GM12875 (cell line): ENCODE results near the gene BCAP31.
"Not testable (repeated sequence)": the region's sequence is repeated elsewhere in the genome, so short reads cannot be mapped to it uniquely, and the experiment has no call there.

Source experiments
- H3K4me3 ChIP-seq: one replicate; pipeline ENCODE4 v1.5.1; 2011; ENCODE audit warnings: low read depth, low read length, control low read depth
- CTCF ChIP-seq: IDR thresholded peaks from 2 replicates; pipeline ENCODE4 v1.5.1; 2011; ENCODE audit warnings: low read depth, mild to moderate bottlenecking, control low read depth, inconsistent platforms, low read length, moderate library complexity, borderline replicate concordance; ENCODE audit not compliant: insufficient read depth

BCAP31 gene

GRCh38 chrX:153735274-153735673 is 11.1 kb upstream of the BCAP31 start:
- no peak overlapping the region for H3K4me3 ChIP-seq
- no peak; the same call in 1 of the 2 replicates for TF ChIP-seq CTCF

- no peak for TF ChIP-seq CTCF
- H3K4me3 ChIP-seq: no peak overlapping the region
Observed at GRCh38 chrX:153734871-153735270, 10.7 kb upstream of the BCAP31 start.

DNA sequence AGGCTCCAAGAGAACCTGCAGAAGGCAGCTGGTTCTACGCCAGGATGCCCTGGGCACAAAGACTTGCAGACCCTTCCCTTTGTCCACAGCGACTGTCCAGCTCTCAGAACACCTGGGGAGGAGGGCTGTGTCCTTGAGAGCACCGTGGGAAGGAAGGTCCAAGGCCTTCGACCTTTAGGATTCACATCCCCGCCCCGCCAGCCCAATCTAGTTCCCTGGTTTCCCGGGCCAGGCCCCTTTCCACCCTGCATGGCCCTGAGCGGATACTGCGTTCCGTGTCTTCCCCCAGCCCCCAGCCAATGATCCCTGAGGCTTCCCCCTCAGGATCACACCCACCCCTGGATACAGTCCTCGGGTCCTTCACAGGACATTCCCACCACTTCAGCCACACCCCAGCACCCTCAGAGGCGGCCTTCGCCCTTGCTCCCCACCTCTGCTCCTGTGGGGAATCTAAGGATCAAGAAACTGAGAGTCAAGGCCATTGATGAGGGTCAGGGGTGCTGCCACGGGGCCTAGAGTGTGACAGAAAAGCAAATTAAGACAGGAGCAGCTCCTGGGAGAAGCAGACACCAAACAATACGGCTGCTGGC is 9.6 kb upstream of the BCAP31 start:
- H3K4me3 ChIP-seq: no peak overlapping the region
- TF ChIP-seq CTCF: no peak

DNA sequence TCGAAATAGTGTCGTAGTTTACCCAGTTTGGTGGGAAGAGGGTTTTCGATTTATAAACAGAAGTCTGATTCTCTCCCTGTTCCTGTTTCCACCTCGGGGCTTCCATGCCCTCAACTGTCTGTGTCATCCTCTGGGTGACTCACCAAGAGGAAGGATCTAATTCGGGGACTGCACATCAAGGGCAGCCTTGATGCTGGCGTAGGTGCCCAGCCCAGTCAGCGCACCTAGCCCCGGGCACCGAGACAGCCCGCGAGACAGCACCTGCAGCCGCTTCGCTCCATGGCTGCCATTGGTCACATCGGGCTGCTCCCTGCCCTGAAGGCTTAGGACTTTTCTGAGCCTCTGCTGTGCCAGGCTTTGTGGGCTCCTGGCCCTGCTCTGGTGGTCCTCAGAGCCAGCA is 8.2 kb upstream of the BCAP31 start:
- H3K4me3 ChIP-seq: no peak overlapping the region
- TF ChIP-seq CTCF: no peak

GRCh38 chrX:153731845-153732215 is 7.6 kb upstream of the BCAP31 start:
- no peak for TF ChIP-seq CTCF
- H3K4me3 ChIP-seq: no peak overlapping the region

DNA sequence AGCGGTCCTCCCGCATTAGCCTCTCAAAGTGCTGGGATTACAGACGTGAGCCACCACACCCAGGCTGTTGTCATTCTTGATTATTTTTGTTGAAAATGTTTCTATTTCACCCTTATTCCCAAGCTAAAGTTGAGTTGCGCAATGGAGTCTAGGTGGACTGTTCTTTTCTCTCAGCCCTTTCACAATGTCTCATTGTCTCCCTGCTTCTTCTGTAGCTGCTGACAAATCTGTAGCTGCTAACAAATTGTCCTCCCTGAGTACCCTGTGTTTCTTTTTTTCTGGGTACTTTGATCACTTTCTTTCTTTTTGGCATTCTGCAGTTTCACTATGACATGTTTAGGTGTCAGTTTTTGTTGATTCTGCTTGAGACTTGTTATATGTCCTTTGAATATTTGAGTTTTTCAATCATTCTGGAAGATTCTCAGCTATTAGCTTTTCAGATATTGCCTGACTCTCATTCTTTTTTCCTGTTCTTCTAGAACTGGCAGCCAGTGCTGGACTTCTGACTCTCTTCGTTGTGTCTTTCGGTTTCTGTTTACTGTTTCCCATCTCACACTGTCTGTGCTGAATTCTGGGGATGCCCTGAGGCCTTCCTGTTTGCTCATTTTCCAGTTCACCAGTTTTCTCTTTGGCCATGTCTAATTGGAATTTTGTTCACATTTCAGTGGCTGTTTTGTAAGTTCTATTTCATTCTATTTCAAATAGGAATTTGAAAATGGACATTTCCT is 7.1 kb upstream of the BCAP31 start:
- no peak for TF ChIP-seq CTCF
- H3K4me3 ChIP-seq: no peak overlapping the region

GRCh38 chrX:153730115-153730514 is 5.9 kb upstream of the BCAP31 start:
- H3K4me3 ChIP-seq: not testable (repeated sequence)
